GM19395 (cell line): Measurements from ENCODE around the gene ARCN1.

Experiments used
- ATAC-seq: cut with Tn5 transposase; IDR thresholded peaks from one replicate; pipeline ENCODE4 v1.9.1; 2021; ENCODE audit warnings: mild to moderate bottlenecking, moderate library complexity; ENCODE audit not compliant: unreplicated experiment

Gene ARCN1

GRCh38 chr11:118620529-118621070, 48.4 kb downstream of the ARCN1 start:
- ATAC-seq = no peak

GRCh38 chr11:118621071-118621783, 49.0 kb downstream of the ARCN1 start:
- no peak for ATAC-seq

- ATAC-seq = no peak
These were observed 49.7 kb downstream of the ARCN1 start for GRCh38 chr11:118621784-118622375.

DNA sequence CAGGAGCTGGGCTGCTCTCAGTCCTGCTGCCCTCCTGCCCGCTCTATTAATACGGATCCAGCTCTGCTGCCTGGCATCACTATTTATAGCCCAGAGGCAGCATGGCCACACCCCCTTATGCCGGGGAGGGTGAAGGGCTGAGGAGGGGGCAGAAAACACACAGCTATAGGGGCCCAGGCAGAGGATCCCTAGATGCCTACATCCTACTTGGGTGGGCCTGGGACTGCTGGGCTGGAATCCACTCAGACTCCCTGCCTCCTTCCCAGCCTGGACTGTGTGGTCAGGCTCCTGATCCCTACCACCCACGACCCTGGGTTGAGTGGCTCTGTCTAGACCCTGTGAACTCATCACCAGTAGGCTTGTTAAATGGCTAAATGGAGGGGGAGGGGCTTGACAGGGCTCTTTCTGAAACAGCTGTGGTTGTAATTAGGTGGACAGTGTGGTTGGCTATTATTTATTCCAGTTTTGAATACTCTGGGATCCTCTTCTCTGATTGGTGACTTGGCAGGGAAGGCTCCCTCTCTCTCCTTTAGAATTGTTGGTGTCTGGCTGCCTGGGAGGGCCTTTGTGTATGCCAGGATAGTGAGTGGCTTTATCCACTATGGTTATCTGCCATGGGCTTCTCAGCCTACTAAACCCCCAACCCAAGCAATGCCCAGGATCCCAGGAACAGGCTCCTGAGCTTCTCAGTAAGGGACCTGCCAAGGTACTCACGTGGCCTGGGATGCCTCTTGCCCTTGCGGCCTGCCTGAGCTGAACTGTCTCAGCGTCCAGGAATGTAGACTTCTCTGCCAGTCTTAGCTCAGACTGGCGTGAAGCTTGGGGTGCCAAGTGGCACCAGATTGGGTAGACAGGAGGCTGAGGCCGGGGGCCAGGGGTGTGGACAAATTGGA, 50.4 kb downstream of the ARCN1 start:
- no peak for ATAC-seq

- no peak for ATAC-seq
These were observed 51.1 kb downstream of the ARCN1 start for GRCh38 chr11:118623269-118623655.

DNA sequence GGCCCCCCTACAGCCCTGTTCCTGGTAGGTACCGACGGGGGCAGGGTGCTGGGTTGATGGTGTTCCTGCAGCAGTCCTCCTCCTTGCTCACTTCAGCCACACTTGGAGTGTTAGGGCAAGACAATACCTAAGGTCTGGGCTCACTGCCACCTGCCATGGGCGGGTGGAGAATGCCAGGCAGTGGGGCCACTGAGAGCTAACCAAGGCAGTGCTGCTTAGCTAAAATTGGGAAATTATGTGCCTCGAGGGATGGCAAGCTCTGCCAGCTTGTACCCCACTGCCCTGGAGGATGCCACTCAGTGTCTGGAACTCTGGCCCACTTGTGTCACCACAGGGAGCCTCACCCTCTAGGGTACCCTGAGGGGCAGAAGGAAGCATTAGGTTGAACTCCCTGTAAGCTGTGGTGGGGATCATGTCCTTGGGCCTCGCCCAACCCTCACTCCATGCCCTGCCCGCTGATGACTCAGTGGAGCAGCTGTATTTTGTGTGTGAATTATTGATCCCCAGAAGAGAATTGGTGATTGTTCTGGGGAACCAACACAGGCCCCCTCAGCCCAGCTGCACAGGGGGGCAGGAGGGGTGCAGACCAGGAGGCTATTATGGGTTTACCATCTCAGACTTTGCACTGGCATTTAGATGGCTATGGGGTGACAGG, 53.0 kb downstream of the ARCN1 start:
- ATAC-seq = no peak

DNA sequence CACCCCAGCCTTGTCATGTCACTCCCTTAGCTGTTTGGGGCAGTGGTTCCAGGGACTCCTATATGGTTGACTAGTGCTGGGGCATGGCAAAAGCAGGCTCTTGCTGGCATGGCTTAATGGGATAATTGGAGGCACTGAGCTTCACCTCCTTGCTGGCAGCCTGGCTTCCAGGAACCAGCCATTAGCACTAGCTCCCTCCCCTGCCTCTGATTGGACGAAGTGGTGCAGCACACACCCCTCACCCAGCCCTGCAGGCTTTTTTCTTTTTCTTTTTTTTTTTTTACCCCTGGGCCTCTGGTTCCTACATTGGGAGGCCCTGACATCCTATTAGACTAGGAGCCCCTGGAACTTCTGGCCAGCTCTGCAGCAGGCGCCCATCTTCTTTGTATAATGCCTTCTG, 53.8 kb downstream of the ARCN1 start:
- ATAC-seq = no peak

DNA sequence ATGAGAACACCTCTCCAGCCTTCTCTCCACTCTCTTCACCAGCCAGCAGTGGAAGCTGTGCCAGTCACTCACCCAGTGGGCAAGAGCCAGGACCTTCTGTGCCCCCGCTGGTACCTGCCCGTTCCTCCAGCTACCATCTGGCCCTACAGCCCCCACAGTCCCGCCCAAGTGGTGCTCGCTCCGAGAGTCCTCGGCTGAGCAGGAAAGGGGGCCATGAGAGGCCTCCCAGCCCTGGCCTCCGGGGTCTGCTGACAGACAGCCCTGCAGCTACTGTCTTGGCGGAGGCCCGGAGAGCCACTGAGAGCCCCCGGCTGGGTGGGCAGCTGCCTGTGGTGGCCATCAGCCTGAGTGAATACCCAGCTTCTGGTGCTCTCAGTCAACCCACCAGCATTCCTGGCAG, 55.4 kb downstream of the ARCN1 start:
- ATAC-seq = no peak

DNA sequence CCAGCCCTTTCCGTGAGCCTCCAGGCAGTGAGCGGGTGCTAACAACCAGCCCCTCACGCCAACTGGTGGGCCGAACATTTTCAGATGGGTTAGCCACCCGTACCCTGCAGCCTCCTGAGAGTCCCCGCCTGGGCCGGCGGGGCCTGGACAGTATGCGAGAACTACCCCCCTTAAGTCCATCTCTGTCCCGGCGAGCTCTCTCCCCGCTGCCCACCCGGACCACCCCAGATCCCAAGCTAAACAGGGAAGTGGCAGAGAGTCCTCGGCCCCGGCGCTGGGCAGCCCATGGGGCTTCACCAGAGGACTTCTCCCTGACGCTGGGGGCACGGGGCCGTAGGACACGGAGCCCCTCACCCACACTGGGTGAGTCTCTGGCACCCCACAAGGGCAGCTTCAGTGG, 55.8 kb downstream of the ARCN1 start:
- no peak for ATAC-seq

DNA sequence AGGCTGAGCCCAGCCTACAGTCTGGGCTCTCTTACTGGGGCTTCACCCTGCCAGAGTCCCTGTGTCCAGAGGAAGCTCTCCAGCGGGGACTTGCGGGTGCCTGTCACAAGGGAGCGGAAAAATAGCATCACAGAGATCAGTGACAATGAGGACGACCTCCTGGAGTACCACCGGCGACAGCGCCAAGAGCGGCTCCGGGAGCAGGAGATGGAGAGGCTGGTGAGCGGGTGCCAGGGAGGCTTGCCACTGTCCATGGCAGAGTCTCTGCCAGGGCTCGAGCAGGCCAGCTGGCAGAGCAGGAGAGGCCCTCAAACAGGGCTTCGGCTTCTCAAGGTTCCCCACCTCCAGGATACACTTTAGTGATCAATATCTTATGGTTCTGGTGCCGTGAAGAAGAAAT, 56.2 kb downstream of the ARCN1 start:
- ATAC-seq = no peak

DNA sequence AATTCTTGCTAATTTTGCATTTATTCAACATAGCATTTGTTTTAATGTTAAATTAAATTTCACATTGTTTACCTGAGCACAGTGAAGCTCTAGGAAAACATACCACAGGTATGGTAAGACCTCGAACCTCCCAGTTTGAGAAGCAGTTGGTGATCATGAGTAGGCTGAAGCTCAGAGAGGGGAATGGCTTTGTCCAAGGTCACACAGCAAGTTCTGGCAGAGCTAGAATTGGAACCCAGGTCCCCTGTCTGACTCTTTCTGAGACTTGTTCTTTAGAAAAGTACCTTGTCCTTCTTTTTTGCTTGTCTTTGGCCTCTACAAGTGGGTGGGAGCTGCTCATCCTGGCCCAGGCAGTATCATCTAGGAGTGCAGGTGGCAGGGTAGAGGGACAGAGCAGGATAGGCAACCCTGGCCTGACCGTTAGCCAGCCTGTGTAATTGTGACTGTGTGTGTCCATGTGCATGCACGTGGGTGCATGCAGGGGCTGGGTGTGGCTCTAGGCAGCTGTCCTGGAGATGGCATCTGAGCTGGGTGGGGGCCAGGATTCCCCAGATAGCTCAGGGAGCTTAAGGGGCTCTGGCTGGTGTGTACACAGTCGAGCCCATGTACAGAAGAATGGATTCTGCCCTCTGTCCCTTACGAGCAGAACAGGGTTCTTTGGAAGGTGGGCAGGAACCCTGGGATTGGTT, 56.8 kb downstream of the ARCN1 start:
- no peak for ATAC-seq

DNA sequence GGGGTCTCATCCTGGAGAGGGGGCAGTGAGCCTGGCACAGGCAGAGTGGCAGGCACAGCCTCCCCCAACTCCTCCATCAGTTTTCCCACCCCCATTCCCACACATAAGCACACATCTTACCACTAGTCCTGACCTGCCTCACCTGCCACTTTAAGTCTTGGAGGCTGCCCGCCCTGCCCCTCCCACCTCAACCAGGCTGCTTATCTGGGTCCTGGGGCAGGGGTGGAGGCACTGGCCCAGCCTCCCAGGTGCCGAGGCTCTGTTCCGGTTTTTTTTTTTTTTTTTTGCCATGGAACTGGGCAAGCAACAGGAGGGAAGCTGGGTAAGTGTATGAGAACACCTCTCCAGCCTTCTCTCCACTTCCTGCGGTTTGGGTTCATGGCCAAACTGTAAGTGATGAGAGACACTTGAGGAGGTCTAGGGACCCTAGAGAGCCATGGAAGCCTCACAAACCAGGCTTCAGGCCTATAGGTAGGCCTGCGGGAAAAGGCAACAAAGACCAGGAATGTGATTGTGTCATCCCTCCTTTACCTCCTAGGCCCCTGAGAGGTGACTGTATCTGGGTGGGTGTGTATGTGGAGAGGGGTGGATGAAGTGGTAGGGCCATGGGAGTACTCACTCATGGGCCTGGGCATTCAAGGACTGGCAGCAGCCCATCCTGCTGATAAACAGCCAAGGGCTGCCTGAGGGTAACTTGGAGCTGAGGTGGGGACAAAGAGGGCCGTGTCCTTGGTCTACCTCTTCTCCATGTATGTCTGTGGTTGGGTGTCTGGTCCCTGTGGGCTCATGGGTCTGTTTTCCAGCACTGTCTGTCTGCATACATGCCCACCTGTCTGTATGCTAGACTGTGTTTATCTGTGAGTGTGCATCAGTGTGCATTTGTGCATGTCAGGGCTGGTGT, 57.8 kb downstream of the ARCN1 start:
- ATAC-seq = no peak

DNA sequence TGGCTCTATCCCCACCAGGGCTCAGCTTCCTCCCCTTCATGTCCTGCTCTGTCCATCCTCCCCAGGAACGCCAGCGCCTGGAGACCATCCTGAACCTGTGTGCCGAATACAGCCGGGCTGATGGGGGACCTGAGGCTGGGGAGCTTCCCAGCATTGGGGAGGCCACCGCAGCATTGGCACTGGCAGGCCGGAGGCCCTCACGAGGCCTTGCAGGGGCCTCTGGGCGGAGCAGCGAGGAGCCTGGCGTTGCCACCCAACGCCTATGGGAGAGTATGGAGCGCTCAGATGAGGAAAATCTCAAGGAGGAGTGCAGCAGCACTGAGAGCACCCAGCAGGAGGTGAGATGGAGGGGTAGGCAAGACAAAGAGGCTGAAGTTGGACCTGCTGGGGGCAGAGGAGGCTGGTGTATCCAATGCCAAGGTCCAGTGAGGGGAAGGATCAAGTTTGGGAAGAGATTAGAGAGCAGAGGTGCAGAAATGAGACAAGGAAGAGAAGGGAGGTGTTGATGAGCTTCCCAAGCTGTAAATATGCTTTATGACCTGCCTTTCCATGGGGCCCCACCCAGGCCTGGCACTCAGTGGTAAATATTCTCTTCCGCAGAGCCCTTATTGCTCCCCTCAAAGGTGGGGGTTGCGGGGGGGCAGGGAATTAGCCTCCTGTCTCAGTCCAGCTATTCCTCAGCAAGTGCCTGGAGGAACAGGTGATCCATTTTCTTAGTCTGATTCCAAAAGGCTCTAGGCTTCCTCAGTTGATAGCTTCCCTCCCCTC, 59.1 kb downstream of the ARCN1 start:
- ATAC-seq = no peak

- ATAC-seq = no peak
These were observed 60.5 kb downstream of the ARCN1 start for GRCh38 chr11:118632577-118633318.

GRCh38 chr11:118633319-118633690, 61.1 kb downstream of the ARCN1 start:
- ATAC-seq = no peak

DNA sequence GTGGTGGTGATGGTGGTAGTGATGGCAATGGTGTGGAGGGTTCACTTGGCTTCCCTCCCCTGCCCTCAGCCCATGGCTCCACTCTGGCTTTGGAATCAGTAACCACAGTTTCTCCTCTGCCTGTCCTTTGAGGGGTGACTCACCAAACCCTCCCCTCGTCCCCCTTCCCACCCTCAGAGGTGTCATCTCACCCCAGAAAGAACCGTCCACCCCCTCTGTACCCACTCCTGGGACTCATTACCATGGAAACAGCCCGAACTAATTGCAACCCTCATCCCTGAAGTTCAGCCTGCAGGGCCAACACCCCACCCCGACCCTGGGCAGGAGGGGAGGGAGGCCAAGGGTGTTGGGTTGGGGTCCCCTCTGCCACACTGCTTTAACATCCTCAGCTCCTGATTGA, 61.8 kb downstream of the ARCN1 start:
- ATAC-seq = no peak

GRCh38 chr11:118634431-118635236, 62.4 kb downstream of the ARCN1 start:
- no peak for ATAC-seq
